Activated naive CD8-positive, alpha-beta T cell treated with anti-CD3 and anti-CD28 coated beads, Interleukin-2, amount 50 U/mL, for 24 hours (primary cell): ENCODE results near the gene ZNF385C.
A peak's percentile ranks its signal among the peaks of the same experiment; 100 is the strongest.

Source experiments
- ATAC-seq: fragments of 150-1000 bp; cut with Tn5 transposase; one replicate; pipeline ENCODE4 v1.10.0; 2021
- DNase-seq: peaks from one replicate; pipeline ENCODE4 v3.0.0; 2021
- H3K27ac Mint-ChIP-seq: one replicate; pipeline ENCODE4 v1.8.0; 2021; ENCODE audit warnings: mild to moderate bottlenecking, mixed read lengths
- H3K27me3 Mint-ChIP-seq: one replicate; pipeline ENCODE4 v1.8.0; 2021; ENCODE audit warnings: mixed read lengths
- H3K36me3 Mint-ChIP-seq: one replicate; pipeline ENCODE4 v1.8.0; 2021; ENCODE audit warnings: low read depth, mixed read lengths
- H3K4me1 Mint-ChIP-seq: one replicate; pipeline ENCODE4 v1.8.0; 2021; ENCODE audit warnings: mixed read lengths
- H3K4me3 Mint-ChIP-seq: one replicate; pipeline ENCODE4 v1.8.0; 2021; ENCODE audit warnings: mild to moderate bottlenecking, moderate library complexity, mixed read lengths
- H3K9me3 Mint-ChIP-seq: one replicate; pipeline ENCODE4 v1.8.0; 2021; ENCODE audit warnings: mixed read lengths

Gene ZNF385C

GRCh38 chr17:42118126-42118510 is 19.8 kb upstream of the ZNF385C start:
- Mint-ChIP-seq H3K9me3 (no peaks in the 10 kb centered on the region), H3K27me3 (no peaks in the 10 kb centered on the region), H3K4me3 (no peak overlapping the region), H3K4me1 (peaks cover 37% of the 10 kb centered on the region), H3K36me3 (peaks cover 19% of the 10 kb centered on the region), H3K27ac (no peak overlapping the region)
- ATAC-seq (no peak), DNase-seq (no peak)

GRCh38 chr17:42117397-42118125 is 19.3 kb upstream of the ZNF385C start:
- H3K27me3 Mint-ChIP-seq, result no peaks in the 10 kb centered on the region
- ATAC-seq, result no peak
- H3K27ac Mint-ChIP-seq, result no peak overlapping the region
- no peak overlapping the region for H3K4me3 Mint-ChIP-seq
- no peaks in the 10 kb centered on the region for H3K9me3 Mint-ChIP-seq
- peaks cover 41% of the 10 kb centered on the region for H3K4me1 Mint-ChIP-seq
- no peak for DNase-seq
- H3K36me3 Mint-ChIP-seq, result peaks cover 19% of the 10 kb centered on the region

GRCh38 chr17:42116705-42117396 is 18.6 kb upstream of the ZNF385C start:
- H3K4me3 Mint-ChIP-seq, result no peak overlapping the region
- H3K36me3 Mint-ChIP-seq, result peaks cover 19% of the 10 kb centered on the region
- ATAC-seq (no peak), DNase-seq (peak; percentile 79)
- H3K9me3 Mint-ChIP-seq, result no peaks in the 10 kb centered on the region
- peaks cover 46% of the 10 kb centered on the region for H3K4me1 Mint-ChIP-seq
- H3K27me3 Mint-ChIP-seq, result no peaks in the 10 kb centered on the region
- H3K27ac Mint-ChIP-seq, result no peak overlapping the region

GRCh38 chr17:42114118-42114517 is 15.8 kb upstream of the ZNF385C start:
- Mint-ChIP-seq H3K9me3 (no peaks in the 10 kb centered on the region), H3K27ac (no peak overlapping the region)

GRCh38 chr17:42113293-42114069 is 15.2 kb upstream of the ZNF385C start:
- Mint-ChIP-seq H3K27ac (no peak overlapping the region), H3K4me1 (peaks cover 35% of the 10 kb centered on the region), H3K9me3 (no peaks in the 10 kb centered on the region), H3K27me3 (no peaks in the 10 kb centered on the region), H3K4me3 (peak overlapping the region; percentile 85), H3K36me3 (peaks cover 16% of the 10 kb centered on the region)
- no peak for DNase-seq
- ATAC-seq, result no peak

More at GRCh38 chr17:42114118-42114517, 15.8 kb upstream of the ZNF385C start:
- ATAC-seq, result no peak
- H3K27me3 Mint-ChIP-seq, result no peaks in the 10 kb centered on the region
- DNase-seq, result no peak
- H3K36me3 Mint-ChIP-seq, result peaks cover 19% of the 10 kb centered on the region
- H3K4me3 Mint-ChIP-seq, result no peak overlapping the region
- H3K4me1 Mint-ChIP-seq, result peaks cover 41% of the 10 kb centered on the region

GRCh38 chr17:42112552-42113176 is 14.4 kb upstream of the ZNF385C start, which contains the start of gene DHX58:
DHX58 (minus strand) TSS chr17:42112714; CDS start chr17:42111892, 822 bp downstream.
- Mint-ChIP-seq H3K4me1 (peaks cover 40% of the 10 kb centered on the region), H3K27me3 (no peaks in the 10 kb centered on the region), H3K27ac (peak within 1 kb of the TSS; percentile 98), H3K4me3 (peak within 1 kb of the TSS; percentile 85), H3K9me3 (no peaks in the 10 kb centered on the region), H3K36me3 (peaks cover 13% of the 10 kb centered on the region)
- DNase-seq (peak; percentile 74), ATAC-seq (peak; percentile 85)

GRCh38 chr17:42111871-42112551 is 13.7 kb upstream of the ZNF385C start:
- peaks cover 41% of the 10 kb centered on the region for H3K4me1 Mint-ChIP-seq
- no peaks in the 10 kb centered on the region for H3K9me3 Mint-ChIP-seq
- DNase-seq, result peak; percentile 26
- H3K4me3 Mint-ChIP-seq, result peak overlapping the region; percentile 85
- no peaks in the 10 kb centered on the region for H3K27me3 Mint-ChIP-seq
- H3K36me3 Mint-ChIP-seq, result peaks cover 11% of the 10 kb centered on the region
- no peak for ATAC-seq
- peak overlapping the region; percentile 98 for H3K27ac Mint-ChIP-seq

- no peak overlapping the region for H3K27ac Mint-ChIP-seq
- peaks cover 34% of the 10 kb centered on the region for H3K4me1 Mint-ChIP-seq
- DNase-seq (no peak), ATAC-seq (no peak)
- no peak overlapping the region for H3K4me3 Mint-ChIP-seq
- H3K27me3 Mint-ChIP-seq, result no peaks in the 10 kb centered on the region
- H3K9me3 Mint-ChIP-seq, result no peaks in the 10 kb centered on the region
- H3K36me3 Mint-ChIP-seq, result peaks cover 6% of the 10 kb centered on the region
These were observed 13.0 kb upstream of the ZNF385C start for GRCh38 chr17:42111265-42111636.

- DNase-seq (no peak), ATAC-seq (no peak)
- no peaks in the 10 kb centered on the region for H3K9me3 Mint-ChIP-seq
- H3K4me1 Mint-ChIP-seq, result peaks cover 32% of the 10 kb centered on the region
- H3K27me3 Mint-ChIP-seq, result no peaks in the 10 kb centered on the region
- peaks cover under 1% of the 10 kb centered on the region for H3K36me3 Mint-ChIP-seq
- no peak overlapping the region for H3K4me3 Mint-ChIP-seq
- peak overlapping the region; percentile 0 for H3K27ac Mint-ChIP-seq
These were observed 12.3 kb upstream of the ZNF385C start for GRCh38 chr17:42110301-42111264.

GRCh38 chr17:42109086-42109485 is 10.8 kb upstream of the ZNF385C start:
- no peak overlapping the region for H3K4me3 Mint-ChIP-seq
- H3K9me3 Mint-ChIP-seq, result no peaks in the 10 kb centered on the region
- no peaks in the 10 kb centered on the region for H3K27me3 Mint-ChIP-seq
- no peak overlapping the region for H3K27ac Mint-ChIP-seq
- DNase-seq (no peak), ATAC-seq (no peak)
- H3K36me3 Mint-ChIP-seq, result no peaks in the 10 kb centered on the region
- H3K4me1 Mint-ChIP-seq, result peaks cover 32% of the 10 kb centered on the region

- Mint-ChIP-seq H3K4me3 (peak overlapping the region; percentile 57), H3K36me3 (no peaks in the 10 kb centered on the region), H3K4me1 (peaks cover 32% of the 10 kb centered on the region), H3K27ac (peak overlapping the region; percentile 31), H3K27me3 (no peaks in the 10 kb centered on the region), H3K9me3 (no peaks in the 10 kb centered on the region)
- ATAC-seq, result peak; percentile 85
- DNase-seq, result peak; percentile 97
These were observed 9.6 kb upstream of the ZNF385C start for GRCh38 chr17:42107597-42108576.

GRCh38 chr17:42107124-42107523 is 8.9 kb upstream of the ZNF385C start:
- DNase-seq, result no peak
- Mint-ChIP-seq H3K27ac (no peak overlapping the region), H3K4me3 (no peak overlapping the region), H3K4me1 (peaks cover 26% of the 10 kb centered on the region), H3K9me3 (no peaks in the 10 kb centered on the region), H3K27me3 (no peaks in the 10 kb centered on the region), H3K36me3 (no peaks in the 10 kb centered on the region)
- no peak for ATAC-seq
